Activated CD8-positive, alpha-beta memory T cell treated with anti-CD3 and anti-CD28 coated beads, Interleukin-2, amount 50 U/mL, for 48 hours (primary cell): Measurements from ENCODE around the gene KRT16.
"Not testable (repeated sequence)": the region's sequence is repeated elsewhere in the genome, so short reads cannot be mapped to it uniquely, and the experiment has no call there.

Experiments used
- DNase-seq: peaks from one replicate; pipeline ENCODE4 v3.0.0-alpha.2; 2020

KRT16 gene

GRCh38 chr17:41627316-41628072 lies 14.9 kb upstream of the KRT16 start:
- DNase-seq, result no peak

GRCh38 chr17:41626914-41627295 lies 14.3 kb upstream of the KRT16 start:
- not testable (repeated sequence) for DNase-seq

- DNase-seq, result not testable (repeated sequence)
Measured at GRCh38 chr17:41626028-41626913, 13.7 kb upstream of the KRT16 start.

- DNase-seq, result no peak
Measured at GRCh38 chr17:41625602-41626001, 13.0 kb upstream of the KRT16 start.

- DNase-seq, result no peak
Measured at GRCh38 chr17:41624208-41625101, 11.9 kb upstream of the KRT16 start, which contains the start of gene KRT17. TSS of gene KRT17 (minus strand) at chr17:41624575. CDS start at chr17:41624509, 66 bp downstream.

GRCh38 chr17:41623184-41623861 lies 10.8 kb upstream of the KRT16 start:
- not testable (repeated sequence) for DNase-seq

- not testable (repeated sequence) for DNase-seq
Measured at GRCh38 chr17:41622340-41623183, 10.0 kb upstream of the KRT16 start.

GRCh38 chr17:41621916-41622315 lies 9.3 kb upstream of the KRT16 start:
- DNase-seq, result no peak

- not testable (repeated sequence) for DNase-seq
Measured at GRCh38 chr17:41621435-41621817, 8.9 kb upstream of the KRT16 start.

- DNase-seq, result no peak
Measured at GRCh38 chr17:41620583-41621434, 8.2 kb upstream of the KRT16 start.

- not testable (repeated sequence) for DNase-seq
Measured at GRCh38 chr17:41619927-41620582, 7.5 kb upstream of the KRT16 start.

- no peak for DNase-seq
Measured at GRCh38 chr17:41619036-41619926, 6.7 kb upstream of the KRT16 start.

GRCh38 chr17:41618341-41619035 lies 5.9 kb upstream of the KRT16 start:
- no peak for DNase-seq

GRCh38 chr17:41617698-41618097 lies 5.1 kb upstream of the KRT16 start:
- DNase-seq, result no peak

GRCh38 chr17:41617136-41617535 lies 4.6 kb upstream of the KRT16 start:
- no peak for DNase-seq

GRCh38 chr17:41616486-41616885 lies 3.9 kb upstream of the KRT16 start:
- DNase-seq, result not testable (repeated sequence)

- no peak for DNase-seq
Measured at GRCh38 chr17:41615454-41615853, 2.9 kb upstream of the KRT16 start.

- not testable (repeated sequence) for DNase-seq
Measured at GRCh38 chr17:41614767-41615166, 2.2 kb upstream of the KRT16 start.
